NCI-H2227 treated with DMSO at 0.1 percent for 48 hours (cell line): ENCODE measurements around the gene GCHFR.

ENCODE experiments used
- DNase-seq: peaks from one replicate; lab custom pipeline; 2025; lab: John Stamatoyannopoulos, UW

GCHFR gene

GRCh38 chr15:40754883-40755811 is 8.7 kb upstream of the GCHFR start, which contains the start of gene RMDN3:
Gene RMDN3 (minus strand): TSS chr15:40755254. CDS start chr15:40754783, 471 bp downstream.
- peak; percentile 85 for DNase-seq

DNA sequence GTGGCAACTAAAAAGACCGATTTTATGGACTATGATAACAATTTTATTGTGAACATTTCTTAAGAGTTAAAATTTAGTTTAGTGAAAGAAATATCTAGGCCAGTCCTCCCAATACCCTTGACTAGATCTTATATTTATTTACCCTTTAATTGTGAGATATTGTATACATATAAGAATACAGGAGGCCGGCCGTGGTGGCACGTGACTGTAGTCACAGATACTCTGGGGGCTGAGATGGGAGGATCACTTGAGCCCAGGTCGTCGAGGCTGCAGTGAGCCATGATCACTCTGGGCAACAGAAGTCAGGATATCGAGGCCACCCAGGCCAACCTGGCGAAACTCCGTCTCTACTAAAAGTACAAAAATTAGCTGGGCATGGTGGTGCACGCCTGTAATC is 8.1 kb upstream of the GCHFR start:
- DNase-seq: peak; percentile 30

- peak; percentile 90 for DNase-seq
These were observed 6.9 kb upstream of the GCHFR start for GRCh38 chr15:40756938-40757337.

DNA sequence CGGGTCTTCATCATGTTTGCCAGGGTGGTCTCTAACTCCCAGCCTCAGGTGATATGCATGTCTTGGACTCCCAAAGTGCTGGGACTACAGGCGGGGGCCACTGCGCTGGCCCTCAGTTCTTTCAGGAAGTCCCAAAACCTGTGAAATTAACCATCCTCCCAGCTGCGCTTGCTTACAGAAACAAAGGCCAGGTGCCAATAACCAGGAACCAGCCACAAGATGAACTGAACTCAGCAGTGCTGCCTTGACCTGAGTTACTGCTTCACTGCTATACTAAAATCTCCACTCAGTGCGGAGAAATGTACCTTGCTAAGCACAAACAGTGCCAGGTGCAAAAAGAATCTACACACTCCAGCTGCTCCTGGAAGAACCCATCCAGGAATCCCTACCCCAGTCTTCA is 3.9 kb upstream of the GCHFR start:
- no peak for DNase-seq

DNA sequence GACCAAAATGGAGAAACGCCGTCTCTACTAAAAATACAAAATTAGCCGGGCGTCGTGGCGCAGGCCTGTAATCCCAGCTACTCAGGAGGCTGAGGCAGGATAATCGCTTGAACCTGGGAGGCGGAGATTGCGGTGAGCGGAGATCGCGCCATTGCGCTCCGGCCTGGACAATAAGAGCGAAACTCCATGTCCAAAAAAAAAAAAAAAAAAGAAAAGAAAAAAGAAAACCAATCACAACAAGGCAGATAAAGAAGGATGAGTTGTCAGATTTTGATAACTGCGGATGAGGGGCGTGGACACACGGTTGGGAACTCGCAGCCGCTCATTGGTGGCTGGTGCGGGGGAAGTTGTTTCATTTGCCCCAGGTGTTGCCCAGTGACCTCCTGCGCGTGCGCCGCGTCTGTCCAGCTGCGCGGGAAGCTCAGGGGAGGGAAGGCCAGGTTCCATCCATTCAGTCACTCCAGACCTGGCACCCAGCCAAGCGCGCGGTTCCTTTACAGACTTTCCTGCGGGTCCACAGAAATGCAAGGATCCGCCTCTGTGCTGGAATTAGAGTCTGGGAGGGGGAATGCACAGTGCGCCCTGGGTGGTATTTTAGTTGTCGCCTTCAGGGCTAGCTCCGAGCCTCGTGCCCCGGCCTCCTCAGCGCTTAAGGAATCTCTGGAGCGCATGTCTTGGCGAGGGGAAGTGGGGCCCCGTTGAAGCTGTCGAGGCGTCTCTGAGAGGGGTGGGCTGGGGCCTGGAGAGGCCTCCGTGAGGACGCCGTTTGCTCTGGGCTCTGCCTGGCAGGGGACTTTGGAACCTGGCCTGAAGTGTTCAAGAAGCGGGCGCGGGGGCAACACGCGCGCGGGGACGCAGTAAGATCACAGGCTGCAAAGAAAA is 708 bp upstream of the GCHFR start:
- no peak for DNase-seq

DNA sequence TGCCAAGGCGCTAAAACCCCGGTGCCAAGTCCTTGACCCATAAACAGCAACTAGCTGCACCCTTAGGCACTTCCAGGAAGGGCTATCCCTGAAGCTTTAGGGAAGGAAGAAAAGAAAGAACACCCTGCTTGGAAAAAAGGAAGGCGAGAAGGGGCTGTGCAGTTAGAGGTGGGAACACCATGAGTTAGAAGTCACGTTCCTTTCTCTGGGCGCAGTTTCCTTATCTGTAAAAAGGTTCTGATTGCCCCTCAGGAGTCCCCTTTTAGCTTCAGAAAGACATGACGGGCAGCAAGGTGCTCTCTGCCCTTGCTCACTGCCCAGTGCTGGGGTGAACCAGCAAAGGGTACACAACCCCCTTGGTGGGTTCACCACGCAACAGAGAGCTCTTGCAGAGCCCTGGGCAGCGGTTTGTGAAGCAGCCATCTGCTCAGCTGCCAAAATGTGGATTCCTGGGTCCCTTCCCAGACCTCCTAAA is 798 bp downstream of the GCHFR start:
- DNase-seq: no peak

- no peak for DNase-seq
These were observed 2.4 kb downstream of the GCHFR start for GRCh38 chr15:40766194-40766815.

- peak; percentile 29 for DNase-seq
These were observed 3.3 kb downstream of the GCHFR start for GRCh38 chr15:40766906-40767837.

DNA sequence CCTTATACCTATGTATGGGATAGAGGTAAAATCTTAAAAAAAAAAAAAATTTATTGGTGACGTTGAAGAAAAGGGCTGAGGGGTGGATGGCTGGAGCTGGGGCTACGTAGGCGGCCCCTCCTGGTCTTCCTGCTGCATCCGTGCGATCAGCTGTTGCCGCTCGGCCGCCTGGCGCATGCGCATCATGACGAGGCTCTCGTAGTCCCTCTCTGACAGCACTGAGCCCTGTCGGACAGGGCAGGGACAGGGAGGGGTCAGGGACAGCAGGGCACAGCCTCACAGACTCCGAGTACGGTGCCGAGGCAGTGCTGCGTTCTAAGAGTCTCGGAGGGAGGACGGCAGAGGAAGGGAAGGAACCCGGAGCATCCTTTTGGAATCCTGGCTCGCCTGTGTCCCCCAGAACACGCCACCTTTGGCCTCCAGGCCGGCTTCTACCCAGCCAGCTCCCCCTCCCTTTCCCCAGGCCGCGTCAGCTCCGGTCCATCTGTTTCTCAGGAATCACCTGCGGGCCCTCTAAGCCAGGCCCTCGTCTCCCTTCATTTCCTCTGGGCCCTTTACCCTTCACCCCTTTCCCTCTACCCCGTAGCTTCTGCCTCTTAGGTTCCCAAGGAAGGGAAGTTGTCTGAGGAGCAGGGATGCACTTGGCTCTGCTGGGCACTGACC is 4.1 kb downstream of the GCHFR start:
- DNase-seq: no peak

DNA sequence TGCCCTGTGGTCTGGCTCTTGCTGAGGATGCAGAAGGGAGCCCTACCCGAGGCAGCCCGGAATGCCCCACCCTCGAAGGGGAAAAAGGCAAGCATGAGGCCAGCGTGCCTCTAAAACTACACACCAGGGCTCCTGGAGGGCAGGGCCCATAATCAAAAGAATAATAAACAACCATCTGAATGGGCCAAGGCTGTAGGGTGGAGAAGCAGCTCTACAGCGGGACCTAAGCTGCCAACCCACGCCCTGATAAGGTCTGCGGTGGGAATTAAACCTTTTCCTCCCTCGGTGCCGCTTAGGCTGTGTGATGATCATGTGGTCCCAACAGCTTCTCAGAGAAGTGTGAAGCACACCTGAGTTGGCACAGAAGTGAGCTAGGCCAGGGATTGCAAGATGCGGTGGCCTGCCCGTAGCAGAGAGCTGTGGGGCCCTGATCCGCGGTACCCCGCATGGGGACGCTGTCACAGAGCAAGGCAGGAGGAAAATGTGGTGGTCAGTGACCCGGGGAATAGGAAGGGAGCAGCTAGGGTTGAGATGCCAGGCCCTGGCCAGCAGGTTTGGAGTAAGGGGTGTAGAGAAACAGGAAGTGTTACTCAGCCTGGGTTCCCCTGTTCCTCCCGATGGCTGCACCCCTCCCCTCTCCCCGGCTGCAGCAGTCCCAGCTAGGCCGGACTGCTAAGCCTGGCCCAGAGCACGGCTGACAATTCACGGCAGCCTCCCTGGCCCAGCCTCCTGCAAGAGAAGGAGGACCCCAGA is 4.8 kb downstream of the GCHFR start:
- DNase-seq: no peak

DNA sequence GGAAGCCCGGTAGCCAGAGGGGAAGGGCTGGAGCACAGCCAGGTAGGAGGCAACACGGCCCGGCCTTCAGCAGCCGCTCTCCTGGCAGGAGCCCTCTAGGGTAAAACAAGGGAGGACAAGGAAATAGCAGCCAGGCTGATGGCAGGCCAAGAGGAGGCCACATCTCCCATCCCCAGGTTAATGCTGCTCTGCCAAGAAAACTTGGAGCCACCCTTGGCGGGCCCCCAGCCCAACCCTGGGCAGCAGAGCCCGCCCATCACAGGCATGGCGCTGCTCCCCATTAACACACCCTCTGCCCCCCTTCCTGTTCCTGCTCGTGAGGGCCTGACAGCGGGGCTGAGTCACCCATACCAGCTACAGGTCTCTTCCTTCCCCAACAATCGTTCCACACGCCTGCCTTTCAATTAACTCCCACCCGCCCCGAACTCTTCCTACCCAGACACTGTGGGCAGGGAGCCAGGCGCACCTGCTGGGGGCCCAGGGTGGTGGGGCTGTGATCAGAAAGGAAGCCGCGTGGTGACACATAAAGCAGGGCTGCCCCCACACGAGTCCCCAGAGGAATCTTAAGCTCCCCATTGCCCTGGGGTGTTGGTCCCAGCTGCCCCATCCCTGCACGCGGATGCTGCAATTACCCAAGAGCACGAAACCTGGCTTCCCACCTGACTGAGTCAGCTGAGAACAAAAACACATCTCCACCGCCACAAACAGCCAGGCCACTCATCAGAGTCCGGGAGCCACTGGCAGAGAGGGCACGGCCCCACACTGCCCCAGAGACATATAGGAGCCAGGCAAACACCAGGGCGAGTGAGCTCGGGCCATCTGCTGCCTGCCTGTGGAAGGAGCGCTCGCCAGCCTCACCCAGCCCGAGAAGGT is 5.6 kb downstream of the GCHFR start, which contains the start of gene C15orf62:
TSS of gene C15orf62 (plus strand) at position 707 of the 873 bp plus-strand sequence. CDS start 516 bp downstream, outside the sequence.
- peak; percentile 22 for DNase-seq

GRCh38 chr15:40770147-40770721 is 6.4 kb downstream of the GCHFR start:
- peak; percentile 20 for DNase-seq

DNA sequence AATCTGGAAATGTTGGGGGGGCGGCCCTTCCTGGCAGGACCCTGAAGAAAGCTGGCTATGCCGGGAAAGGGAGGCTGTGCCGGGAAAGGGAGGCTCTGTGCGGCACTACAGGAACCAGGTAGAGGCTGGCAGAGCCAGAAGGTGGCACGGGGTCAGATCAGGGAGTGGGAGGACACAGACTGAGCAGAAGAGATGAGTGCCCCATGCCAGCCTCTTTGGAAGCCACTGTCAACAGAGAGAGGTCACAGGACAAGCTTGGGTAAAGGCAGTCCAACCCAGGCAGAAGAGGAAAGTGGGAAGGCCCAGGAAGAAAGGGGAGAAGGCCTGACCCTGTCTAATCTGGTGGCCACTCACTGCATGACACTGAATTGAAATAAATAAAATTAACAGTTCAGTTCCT is 7.4 kb downstream of the GCHFR start:
- DNase-seq: no peak

DNA sequence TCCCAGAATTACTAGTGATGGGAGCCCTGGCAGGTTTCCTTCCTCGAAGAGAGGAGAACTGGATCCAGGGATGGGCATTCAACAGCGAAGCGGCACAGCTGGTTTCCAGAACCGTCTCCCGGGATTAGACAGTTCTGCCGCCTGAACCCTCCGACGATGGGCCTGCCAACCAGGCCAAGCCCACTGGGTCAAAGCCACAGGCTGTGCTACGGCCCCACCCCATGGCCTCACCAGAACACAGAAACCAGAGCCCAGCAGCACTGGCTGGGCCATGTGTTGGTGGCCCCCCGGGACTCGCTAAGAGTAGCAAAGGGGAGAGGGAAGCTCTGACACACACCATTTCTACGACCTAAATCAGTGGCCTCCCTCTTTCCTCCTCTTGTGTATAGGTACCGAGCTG is 8.1 kb downstream of the GCHFR start:
- no peak for DNase-seq

- no peak for DNase-seq
These were observed 9.6 kb downstream of the GCHFR start for GRCh38 chr15:40773496-40773895.

DNA sequence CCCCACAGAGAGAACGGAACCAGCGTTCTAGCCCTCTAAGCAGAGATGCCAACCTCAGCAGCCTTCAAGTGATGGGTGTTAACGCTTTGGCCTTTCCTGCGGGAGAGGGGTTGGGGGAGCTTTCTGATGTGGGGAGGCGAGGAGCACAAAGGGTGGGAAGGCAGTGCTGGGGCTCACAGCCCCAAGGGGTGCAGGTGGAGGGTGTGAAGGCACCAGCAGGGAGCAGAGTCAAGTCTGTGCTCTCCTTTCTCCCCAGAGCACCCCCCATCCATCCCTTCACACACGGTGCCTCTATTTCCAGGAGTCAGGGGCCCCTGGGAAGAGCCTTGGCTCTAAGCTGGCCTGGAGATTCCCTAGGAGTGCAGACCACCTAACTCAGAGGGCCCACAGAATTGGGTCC is 10.0 kb downstream of the GCHFR start:
- no peak for DNase-seq

DNA sequence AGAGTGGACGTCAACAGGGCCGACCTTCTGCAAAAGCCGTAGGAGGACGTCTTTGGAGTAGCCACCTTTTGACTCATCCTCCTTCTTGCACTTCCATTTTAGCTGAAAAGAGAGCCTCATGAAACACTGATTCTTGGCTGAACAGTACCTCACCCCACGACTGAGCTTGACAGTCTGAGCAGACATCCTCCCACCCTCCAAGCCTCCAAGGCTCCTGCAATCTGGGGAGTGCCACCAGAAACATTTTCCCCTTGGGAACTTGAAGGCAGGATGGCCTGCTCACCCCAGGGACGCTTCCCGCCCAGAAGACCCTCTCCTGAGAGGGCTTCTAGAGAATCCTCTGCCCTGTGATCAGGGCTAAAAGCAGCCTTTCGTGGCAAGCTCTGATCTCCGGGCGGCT is 11.1 kb downstream of the GCHFR start:
- DNase-seq: no peak
